Mucosa of rectum (tissue), 2 donors: ENCODE results near the gene PCDH15.

Experiments
- H3K27ac ChIP-seq, 2 donors: one replicate each; pipeline ENCODE4 v1.7.0; 2013; ENCODE audit warnings: inconsistent platforms in 2 of 2, low read depth in 2 of 2, low read length in 2 of 2
- H3K27me3 ChIP-seq, 2 donors: one replicate each; pipeline ENCODE4 v1.7.0; 2013; ENCODE audit warnings: low read length in 2 of 2; ENCODE audit not compliant: control insufficient read depth in 2 of 2, insufficient read depth in 2 of 2
- H3K36me3 ChIP-seq, 2 donors: one replicate each; pipeline ENCODE4 v1.7.0; 2013; ENCODE audit warnings: low read length in 2 of 2; ENCODE audit not compliant: control insufficient read depth in 2 of 2, insufficient read depth in 2 of 2
- H3K4me1 ChIP-seq, 2 donors: one replicate each; pipeline ENCODE4 v1.7.0; 2013; ENCODE audit warnings: low read length in 2 of 2, mild to moderate bottlenecking in 1 of 2; ENCODE audit not compliant: control insufficient read depth in 2 of 2, insufficient read depth in 2 of 2
- H3K4me3 ChIP-seq, 2 donors: one replicate each; pipeline ENCODE4 v1.7.0; 2013; ENCODE audit warnings: low read length in 2 of 2
- H3K9ac ChIP-seq, 2 donors: one replicate each; pipeline ENCODE4 v1.7.0; 2013; ENCODE audit warnings: low read length in 2 of 2, low read depth in 1 of 2, mild to moderate bottlenecking in 1 of 2
- H3K9me3 ChIP-seq, 2 donors: one replicate each; pipeline ENCODE4 v1.7.0; 2013; ENCODE audit warnings: low read length in 2 of 2; ENCODE audit not compliant: control insufficient read depth in 2 of 2
- donor health status: healthy.
- donor health status: Normal muscosa, but diverticular disease.

PCDH15 gene

DNA sequence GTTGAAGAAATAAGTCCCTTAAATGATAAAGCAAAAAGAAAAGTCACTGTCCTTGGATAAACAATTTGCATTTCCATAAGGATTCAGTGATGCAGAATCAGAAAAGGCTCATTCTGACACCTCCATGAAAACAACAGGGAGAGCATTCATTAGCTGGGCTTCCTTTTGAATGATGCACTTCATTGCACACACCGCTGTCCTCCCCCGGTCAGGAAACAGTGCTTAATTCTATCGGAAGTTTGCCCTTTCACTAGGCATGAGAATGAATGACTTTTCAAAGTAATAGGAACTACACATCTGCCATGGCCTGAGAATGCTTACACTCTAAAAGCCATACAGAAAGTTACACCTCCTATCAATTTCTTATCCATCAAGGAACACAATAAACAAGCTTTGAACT is 4.2 kb downstream of the PCDH15 start:
- Histone ChIP-seq H3K27ac (no peak overlapping the region), H3K27me3 (no peaks in the 10 kb centered on the region), H3K4me3 (no peak overlapping the region), H3K36me3 (no peaks in the 10 kb centered on the region), H3K9ac (no peak overlapping the region), H3K4me1 (no peaks in the 10 kb centered on the region), H3K9me3 (no peaks in the 10 kb centered on the region)

DNA sequence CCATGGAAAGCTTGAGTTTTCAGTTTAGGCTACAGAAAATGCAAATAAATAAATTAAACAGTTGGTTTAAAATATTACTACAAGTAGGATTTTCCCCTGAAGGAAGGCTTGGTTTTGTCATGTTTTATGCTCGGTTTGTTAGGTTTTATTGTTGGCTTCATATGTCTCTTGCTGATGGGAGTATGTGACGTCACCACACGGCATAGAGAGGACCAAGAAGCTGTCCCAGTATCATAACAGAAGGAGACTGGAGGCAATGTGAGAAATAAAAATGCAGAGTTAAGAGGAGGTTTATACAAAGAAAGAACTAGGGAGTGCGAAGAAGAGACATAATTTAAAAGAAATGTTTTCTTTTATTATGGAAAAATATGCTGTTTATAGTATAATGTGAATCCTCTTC is 24.4 kb downstream of the PCDH15 start:
- H3K27me3 ChIP-seq = no peaks in the 10 kb centered on the region
- no peak overlapping the region for H3K27ac ChIP-seq
- no peaks in the 10 kb centered on the region for H3K36me3 ChIP-seq
- H3K4me3 ChIP-seq = no peak overlapping the region
- no peaks in the 10 kb centered on the region for H3K9me3 ChIP-seq
- no peak overlapping the region for H3K9ac ChIP-seq
- no peaks in the 10 kb centered on the region for H3K4me1 ChIP-seq

DNA sequence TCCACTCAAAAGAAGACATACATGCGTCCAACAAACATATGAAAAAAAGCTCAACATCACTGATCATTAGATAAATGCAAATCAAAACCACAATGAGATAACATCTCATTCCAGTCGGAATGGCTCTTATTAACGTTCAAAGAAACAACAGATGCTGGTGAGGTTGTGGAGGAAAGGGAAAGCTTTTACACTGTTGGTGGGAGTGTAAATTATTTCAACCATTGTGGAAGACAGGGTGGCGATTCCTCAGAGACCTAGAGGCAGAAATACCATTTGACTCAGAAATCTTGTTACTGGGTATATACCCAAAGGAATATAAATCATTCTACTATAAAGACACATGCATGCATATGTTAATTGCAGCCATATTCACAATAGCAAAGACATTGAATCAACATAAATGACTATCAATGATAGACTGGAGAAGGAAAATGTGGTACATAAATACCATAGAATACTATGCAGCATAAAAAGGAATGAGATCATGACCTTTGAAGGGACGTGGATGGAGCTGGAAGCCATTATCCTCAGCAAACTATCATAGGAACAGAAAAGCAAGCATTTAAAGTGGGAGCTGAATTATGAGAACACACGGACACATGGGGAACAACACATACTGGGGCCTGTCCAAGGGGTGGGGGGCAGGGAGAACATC is 28.4 kb downstream of the PCDH15 start:
- H3K4me3 ChIP-seq = no peak overlapping the region
- no peaks in the 10 kb centered on the region for H3K9me3 ChIP-seq
- no peaks in the 10 kb centered on the region for H3K4me1 ChIP-seq
- no peak overlapping the region for H3K27ac ChIP-seq
- no peaks in the 10 kb centered on the region for H3K27me3 ChIP-seq
- H3K36me3 ChIP-seq = no peaks in the 10 kb centered on the region
- no peak overlapping the region for H3K9ac ChIP-seq

DNA sequence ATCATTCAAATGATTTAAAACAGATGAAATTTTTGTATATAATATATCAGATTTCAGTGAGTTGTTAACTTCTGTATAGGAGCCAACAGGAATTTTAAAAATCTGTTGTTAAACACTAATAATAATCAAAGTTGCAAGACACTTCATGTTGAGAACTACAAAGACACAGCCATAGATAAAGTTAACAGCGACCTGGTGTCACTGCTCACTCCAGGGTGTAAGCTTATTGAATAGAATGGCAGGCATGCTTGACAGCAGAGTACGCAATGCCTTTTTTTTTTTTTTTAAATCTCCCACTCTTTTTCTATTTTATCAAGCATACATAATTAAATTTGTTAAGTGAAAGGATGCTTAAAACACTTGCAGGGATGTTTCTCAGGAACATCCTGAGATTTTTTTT is 32.0 kb downstream of the PCDH15 start:
- Histone ChIP-seq H3K4me3 (no peak overlapping the region), H3K4me1 (no peaks in the 10 kb centered on the region), H3K9me3 (no peaks in the 10 kb centered on the region), H3K36me3 (no peaks in the 10 kb centered on the region), H3K9ac (no peak overlapping the region), H3K27me3 (no peaks in the 10 kb centered on the region), H3K27ac (no peak overlapping the region)

DNA sequence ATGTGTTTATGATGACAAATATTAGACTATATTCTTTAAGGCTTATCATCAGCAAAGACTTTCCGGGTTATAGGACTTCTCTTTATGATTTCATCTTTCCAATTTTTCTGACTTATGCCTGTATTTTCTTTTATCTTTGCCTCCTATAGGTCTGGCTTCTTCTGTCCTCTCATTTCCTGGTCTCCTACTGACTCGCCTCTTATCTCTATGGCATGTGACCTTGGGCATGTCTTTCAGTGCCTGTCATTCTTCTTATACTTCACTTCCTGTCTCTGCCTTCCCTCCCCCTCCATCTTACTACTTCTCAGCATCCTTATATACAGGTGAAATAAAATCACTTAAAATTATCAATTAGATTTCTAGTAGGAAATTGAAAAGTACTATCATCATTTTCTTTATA is 42.2 kb downstream of the PCDH15 start:
- Histone ChIP-seq H3K27ac (no peak overlapping the region), H3K9ac (no peak overlapping the region), H3K27me3 (no peaks in the 10 kb centered on the region), H3K4me3 (no peak overlapping the region), H3K9me3 (no peaks in the 10 kb centered on the region), H3K36me3 (no peaks in the 10 kb centered on the region), H3K4me1 (no peaks in the 10 kb centered on the region)

DNA sequence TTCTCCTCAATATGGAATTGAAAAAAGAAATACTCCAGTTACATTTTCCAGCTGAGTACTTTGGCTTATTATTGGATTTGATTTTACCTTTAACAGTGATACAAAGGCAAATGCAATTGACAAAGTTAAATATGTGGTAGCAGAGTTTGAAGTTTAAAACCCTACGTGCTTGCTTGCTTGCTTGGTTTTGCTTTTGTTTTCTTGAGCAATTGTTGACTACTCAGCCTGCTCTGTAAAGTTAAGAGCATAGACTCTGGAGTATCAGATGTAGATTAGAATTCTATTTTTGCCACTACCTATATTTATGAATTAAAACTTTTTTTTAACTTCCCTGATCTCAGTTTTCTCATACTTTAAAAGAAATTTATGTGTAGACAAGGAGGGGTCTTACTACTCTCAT is 51.4 kb downstream of the PCDH15 start:
- no peaks in the 10 kb centered on the region for H3K36me3 ChIP-seq

DNA sequence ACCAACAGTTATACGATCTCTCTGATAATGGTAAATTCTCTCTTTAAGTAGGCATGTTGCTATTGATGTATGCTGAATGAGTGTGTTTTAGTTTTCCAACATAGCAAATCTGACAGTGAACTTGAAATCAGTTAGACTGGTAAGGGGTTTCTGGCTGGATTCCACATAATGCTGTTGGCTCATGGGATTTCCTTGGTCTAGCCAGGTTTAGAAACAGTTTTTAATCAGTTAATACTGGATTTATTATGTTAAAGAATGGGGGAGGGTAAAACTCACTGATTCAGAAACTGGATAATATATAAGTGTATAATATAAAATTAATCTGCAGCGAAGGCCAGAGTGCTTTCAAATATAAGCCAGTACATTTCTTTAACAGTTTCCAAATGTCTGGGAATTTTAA is 55.6 kb downstream of the PCDH15 start:
- Histone ChIP-seq H3K9me3 (no peaks in the 10 kb centered on the region), H3K4me3 (no peak overlapping the region), H3K27ac (no peak overlapping the region), H3K4me1 (no peaks in the 10 kb centered on the region), H3K9ac (no peak overlapping the region), H3K27me3 (no peaks in the 10 kb centered on the region), H3K36me3 (no peaks in the 10 kb centered on the region)

More for the DNA sequence above, 51.4 kb downstream of the PCDH15 start:
- H3K4me1 ChIP-seq = no peaks in the 10 kb centered on the region
- no peak overlapping the region for H3K27ac ChIP-seq
- H3K4me3 ChIP-seq = no peak overlapping the region
- no peaks in the 10 kb centered on the region for H3K27me3 ChIP-seq
- H3K9ac ChIP-seq = no peak overlapping the region
- H3K9me3 ChIP-seq = no peaks in the 10 kb centered on the region

DNA sequence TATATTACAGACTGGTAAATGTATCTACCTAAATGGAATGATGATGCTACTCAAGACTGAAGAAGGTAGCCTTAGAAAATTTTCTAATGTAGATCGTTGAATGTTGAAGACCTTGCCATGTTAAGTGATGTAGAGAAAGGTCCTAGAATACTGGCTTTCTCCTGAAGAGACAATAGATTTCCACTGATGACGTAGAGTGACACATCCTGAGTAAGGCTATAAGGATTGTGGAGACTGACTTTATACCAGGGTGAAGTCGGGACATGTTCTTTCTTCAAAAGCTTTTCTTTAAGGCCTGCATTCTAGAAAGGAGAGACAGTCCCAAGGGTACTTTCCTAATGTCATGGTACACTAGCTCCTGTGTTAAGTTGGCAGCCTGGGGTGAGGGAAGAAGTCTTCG is 58.6 kb downstream of the PCDH15 start:
- H3K36me3 ChIP-seq = no peaks in the 10 kb centered on the region
- no peak overlapping the region for H3K9ac ChIP-seq
- H3K4me1 ChIP-seq = no peaks in the 10 kb centered on the region
- H3K27ac ChIP-seq = no peak overlapping the region
- H3K27me3 ChIP-seq = no peaks in the 10 kb centered on the region
- no peaks in the 10 kb centered on the region for H3K9me3 ChIP-seq
- no peak overlapping the region for H3K4me3 ChIP-seq

DNA sequence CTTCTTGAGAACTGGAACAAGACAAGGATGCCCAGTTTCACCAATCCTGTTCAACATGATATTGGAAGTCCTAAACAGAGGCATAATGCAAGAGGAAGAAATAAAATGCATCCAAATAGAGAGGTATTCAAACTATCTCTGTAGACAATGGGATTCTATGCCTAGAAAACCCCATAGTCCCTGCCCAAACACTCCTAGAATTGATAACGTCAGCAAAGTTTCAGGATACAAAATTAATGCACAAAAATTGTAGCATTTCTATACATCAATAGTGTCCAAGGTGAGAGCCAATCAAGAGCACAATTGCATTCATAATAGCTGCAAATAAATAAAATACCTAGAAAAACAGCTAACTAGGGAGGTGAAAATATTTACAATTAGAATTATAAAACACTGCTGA is 72.5 kb downstream of the PCDH15 start:
- H3K36me3 ChIP-seq = no peaks in the 10 kb centered on the region
- H3K9ac ChIP-seq = no peak overlapping the region
- no peaks in the 10 kb centered on the region for H3K27me3 ChIP-seq
- no peaks in the 10 kb centered on the region for H3K4me1 ChIP-seq
- H3K9me3 ChIP-seq = no peaks in the 10 kb centered on the region
- no peak overlapping the region for H3K27ac ChIP-seq
- H3K4me3 ChIP-seq = no peak overlapping the region

DNA sequence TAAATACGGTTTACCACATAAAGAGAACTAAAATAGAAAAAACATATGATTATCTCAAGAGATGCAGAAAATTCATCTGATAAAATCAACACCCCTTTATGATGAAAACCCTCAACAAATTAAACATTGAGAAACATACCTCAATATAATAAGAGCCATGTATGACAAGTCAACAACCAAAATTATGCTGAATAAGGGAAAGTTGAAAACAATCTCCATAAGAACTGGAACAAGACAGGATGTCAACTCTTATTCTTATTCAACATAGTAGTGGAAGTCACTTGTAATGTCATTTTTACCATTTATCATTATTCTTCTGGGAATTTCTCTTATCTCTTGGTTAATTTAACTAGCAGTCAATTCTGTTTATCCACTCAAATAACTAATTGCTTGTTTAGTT is 79.0 kb downstream of the PCDH15 start:
- H3K4me1 ChIP-seq = no peaks in the 10 kb centered on the region
- H3K27ac ChIP-seq = no peak overlapping the region
- no peaks in the 10 kb centered on the region for H3K27me3 ChIP-seq
- peaks cover 0 to 3% of the 10 kb centered on the region in 2 donors for H3K9me3 ChIP-seq
- no peaks in the 10 kb centered on the region for H3K36me3 ChIP-seq
- H3K4me3 ChIP-seq = no peak overlapping the region
- no peak overlapping the region for H3K9ac ChIP-seq

DNA sequence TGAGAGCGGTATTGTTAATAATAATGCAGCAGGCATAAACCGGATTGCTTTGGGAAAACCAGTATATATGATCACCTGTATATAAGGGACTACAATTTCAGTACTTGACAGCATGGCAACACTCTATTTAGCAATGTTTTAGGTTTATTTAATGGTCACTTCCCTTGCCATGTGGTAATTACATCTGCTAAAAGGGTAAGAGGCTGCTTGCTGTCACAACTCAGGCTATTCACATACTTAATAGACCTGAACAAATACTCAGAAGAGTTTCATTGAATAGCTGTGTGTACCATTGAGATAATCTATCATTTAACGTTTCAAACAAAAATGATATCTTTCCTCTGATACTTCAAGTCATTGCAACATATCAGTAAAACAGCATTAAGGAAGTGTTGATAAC is 90.1 kb downstream of the PCDH15 start:
- H3K4me3 ChIP-seq = no peak overlapping the region
- no peaks in the 10 kb centered on the region for H3K9me3 ChIP-seq
- no peaks in the 10 kb centered on the region for H3K4me1 ChIP-seq
- no peak overlapping the region for H3K27ac ChIP-seq
- H3K27me3 ChIP-seq = no peaks in the 10 kb centered on the region
- H3K9ac ChIP-seq = no peak overlapping the region
- H3K36me3 ChIP-seq = no peaks in the 10 kb centered on the region
